ENCODE measurements around the gene SDK2. TPM values are rescaled to one million over a fixed set of nuclear protein-coding genes. Genes with fewer than 3 reads are reported as not detected.

Gene SDK2
- total and polyA plus RNA-seq, 2 experiments from 2014 or later: 0.74 to 5.1 TPM

DNA sequence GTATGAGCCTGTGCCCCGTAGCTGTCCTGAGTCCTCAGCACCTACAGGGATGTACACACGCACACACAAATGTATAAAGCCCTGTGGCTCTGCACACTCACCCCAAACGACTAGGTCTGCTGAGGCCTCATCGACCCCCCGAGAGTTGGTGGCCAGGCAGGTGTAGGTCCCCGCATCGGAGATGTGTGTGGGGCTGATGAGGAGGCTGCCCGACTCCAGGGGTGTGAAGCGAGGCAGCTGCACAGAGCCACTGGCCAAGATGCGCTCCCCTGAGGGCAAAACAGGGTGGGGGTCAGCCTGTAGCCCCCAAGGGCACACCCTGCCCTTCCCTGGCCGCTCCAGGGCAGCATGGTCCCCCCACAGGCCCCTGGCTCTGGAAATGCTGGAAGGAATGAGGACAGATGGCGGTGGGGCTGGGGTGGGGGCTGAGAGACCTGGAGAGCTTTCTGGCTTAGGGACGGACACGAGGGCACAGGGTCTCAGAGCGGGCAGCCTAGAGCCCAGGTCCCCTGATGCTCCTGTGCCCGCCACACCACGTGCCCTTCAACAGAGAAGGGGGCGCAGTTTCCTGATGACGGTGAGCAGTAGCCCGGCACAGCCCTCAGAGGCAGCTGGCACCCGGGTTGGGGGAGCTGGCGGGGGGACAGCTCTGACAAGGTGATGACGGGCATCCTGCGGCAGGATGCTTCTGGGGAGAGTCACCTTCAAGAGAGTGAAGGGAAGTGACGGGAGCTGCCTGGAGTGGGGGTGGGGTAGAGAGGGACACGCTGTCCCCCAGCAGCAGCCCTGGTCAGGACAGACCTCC is 212.6 kb downstream of the SDK2 start:
- no peaks in the 10 kb centered on the region for H3K36me3 ChIP-seq (ENCODE audit: insufficient read depth)
- no peak overlapping the region for H3K27ac ChIP-seq (ENCODE audit: low read depth)
- no peaks in the 10 kb centered on the region for H3K9me2 ChIP-seq (ENCODE audit: insufficient read depth)
- DNase-seq (ENCODE audit: low spot score) (no peak), ATAC-seq (no peak)
- Mint-ChIP-seq H3K4me1 (peaks cover 12% of the 10 kb centered on the region), H3K4me3 (no peak overlapping the region), H3K27ac (no peak overlapping the region), H3K9me3 (no peaks in the 10 kb centered on the region), H3K27me3 (ENCODE audit: insufficient read depth, low read depth, poor library complexity) (peaks cover 12% of the 10 kb centered on the region), H3K36me3 (ENCODE audit: low read depth) (no peaks in the 10 kb centered on the region)
- no peaks in the 10 kb centered on the region for H3F3A ChIP-seq (replicated peaks; ENCODE audit: low read depth)
- TF ChIP-seq JUNB (IDR thresholded peaks at IDR 0.05; ENCODE audit: unreplicated experiment) (no peak), ETS1 (IDR thresholded peaks at IDR 0.05) (no peak), EZH2 (IDR thresholded peaks at IDR 0.05; ENCODE audit: low read depth, unreplicated experiment) (no peak), ZNF114 (CRISPR knock-in tag; IDR thresholded peaks at IDR 0.05) (no peak), NANOG (IDR thresholded peaks at IDR 0.05; ENCODE audit: borderline replicate concordance) (no peak), POLR2AphosphoS5 (IDR thresholded peaks at IDR 0.05; ENCODE audit: low read depth) (no peak), REST (IDR thresholded peaks at IDR 0.05; ENCODE audit: unreplicated experiment) (no peak), EZH2phosphoT487 (IDR thresholded peaks at IDR 0.05; ENCODE audit: unreplicated experiment) (no peak), STAT1 (IDR thresholded peaks at IDR 0.05; ENCODE audit: unreplicated experiment) (no peak), CREB1 (CRISPR knock-in tag; IDR thresholded peaks at IDR 0.05; ENCODE audit: low read depth) (no peak)
- TF ChIP-seq, protein P1, sequence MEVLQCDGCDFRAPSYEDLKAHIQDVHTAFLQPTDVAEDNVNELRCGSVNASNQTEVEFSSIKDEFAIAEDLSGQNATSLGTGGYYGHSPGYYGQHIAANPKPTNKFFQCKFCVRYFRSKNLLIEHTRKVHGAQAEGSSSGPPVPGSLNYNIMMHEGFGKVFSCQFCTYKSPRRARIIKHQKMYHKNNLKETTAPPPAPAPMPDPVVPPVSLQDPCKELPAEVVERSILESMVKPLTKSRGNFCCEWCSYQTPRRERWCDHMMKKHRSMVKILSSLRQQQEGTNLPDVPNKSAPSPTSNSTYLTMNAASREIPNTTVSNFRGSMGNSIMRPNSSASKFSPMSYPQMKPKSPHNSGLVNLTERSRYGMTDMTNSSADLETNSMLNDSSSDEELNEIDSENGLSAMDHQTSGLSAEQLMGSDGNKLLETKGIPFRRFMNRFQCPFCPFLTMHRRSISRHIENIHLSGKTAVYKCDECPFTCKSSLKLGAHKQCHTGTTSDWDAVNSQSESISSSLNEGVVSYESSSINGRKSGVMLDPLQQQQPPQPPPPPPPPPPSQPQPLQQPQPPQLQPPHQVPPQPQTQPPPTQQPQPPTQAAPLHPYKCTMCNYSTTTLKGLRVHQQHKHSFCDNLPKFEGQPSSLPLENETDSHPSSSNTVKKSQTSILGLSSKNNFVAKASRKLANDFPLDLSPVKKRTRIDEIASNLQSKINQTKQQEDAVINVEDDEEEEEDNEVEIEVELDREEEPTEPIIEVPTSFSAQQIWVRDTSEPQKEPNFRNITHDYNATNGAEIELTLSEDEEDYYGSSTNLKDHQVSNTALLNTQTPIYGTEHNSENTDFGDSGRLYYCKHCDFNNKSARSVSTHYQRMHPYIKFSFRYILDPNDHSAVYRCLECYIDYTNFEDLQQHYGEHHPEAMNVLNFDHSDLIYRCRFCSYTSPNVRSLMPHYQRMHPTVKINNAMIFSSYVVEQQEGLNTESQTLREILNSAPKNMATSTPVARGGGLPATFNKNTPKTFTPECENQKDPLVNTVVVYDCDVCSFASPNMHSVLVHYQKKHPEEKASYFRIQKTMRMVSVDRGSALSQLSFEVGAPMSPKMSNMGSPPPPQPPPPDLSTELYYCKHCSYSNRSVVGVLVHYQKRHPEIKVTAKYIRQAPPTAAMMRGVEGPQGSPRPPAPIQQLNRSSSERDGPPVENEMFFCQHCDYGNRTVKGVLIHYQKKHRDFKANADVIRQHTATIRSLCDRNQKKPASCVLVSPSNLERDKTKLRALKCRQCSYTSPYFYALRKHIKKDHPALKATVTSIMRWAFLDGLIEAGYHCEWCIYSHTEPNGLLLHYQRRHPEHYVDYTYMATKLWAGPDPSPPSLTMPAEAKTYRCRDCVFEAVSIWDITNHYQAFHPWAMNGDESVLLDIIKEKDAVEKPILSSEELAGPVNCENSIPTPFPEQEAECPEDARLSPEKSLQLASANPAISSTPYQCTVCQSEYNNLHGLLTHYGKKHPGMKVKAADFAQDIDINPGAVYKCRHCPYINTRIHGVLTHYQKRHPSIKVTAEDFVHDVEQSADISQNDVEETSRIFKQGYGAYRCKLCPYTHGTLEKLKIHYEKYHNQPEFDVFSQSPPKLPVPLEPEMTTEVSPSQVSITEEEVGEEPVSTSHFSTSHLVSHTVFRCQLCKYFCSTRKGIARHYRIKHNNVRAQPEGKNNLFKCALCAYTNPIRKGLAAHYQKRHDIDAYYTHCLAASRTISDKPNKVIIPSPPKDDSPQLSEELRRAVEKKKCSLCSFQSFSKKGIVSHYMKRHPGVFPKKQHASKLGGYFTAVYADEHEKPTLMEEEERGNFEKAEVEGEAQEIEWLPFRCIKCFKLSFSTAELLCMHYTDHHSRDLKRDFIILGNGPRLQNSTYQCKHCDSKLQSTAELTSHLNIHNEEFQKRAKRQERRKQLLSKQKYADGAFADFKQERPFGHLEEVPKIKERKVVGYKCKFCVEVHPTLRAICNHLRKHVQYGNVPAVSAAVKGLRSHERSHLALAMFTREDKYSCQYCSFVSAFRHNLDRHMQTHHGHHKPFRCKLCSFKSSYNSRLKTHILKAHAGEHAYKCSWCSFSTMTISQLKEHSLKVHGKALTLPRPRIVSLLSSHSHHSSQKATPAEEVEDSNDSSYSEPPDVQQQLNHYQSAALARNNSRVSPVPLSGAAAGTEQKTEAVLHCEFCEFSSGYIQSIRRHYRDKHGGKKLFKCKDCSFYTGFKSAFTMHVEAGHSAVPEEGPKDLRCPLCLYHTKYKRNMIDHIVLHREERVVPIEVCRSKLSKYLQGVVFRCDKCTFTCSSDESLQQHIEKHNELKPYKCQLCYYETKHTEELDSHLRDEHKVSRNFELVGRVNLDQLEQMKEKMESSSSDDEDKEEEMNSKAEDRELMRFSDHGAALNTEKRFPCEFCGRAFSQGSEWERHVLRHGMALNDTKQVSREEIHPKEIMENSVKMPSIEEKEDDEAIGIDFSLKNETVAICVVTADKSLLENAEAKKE (CRISPR knock-in tag; IDR thresholded peaks at IDR 0.05): no peak
- TF ChIP-seq, protein P2, sequence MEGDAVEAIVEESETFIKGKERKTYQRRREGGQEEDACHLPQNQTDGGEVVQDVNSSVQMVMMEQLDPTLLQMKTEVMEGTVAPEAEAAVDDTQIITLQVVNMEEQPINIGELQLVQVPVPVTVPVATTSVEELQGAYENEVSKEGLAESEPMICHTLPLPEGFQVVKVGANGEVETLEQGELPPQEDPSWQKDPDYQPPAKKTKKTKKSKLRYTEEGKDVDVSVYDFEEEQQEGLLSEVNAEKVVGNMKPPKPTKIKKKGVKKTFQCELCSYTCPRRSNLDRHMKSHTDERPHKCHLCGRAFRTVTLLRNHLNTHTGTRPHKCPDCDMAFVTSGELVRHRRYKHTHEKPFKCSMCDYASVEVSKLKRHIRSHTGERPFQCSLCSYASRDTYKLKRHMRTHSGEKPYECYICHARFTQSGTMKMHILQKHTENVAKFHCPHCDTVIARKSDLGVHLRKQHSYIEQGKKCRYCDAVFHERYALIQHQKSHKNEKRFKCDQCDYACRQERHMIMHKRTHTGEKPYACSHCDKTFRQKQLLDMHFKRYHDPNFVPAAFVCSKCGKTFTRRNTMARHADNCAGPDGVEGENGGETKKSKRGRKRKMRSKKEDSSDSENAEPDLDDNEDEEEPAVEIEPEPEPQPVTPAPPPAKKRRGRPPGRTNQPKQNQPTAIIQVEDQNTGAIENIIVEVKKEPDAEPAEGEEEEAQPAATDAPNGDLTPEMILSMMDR (conservative IDR thresholded peaks at IDR 0.05; ENCODE audit: low read depth in 2 of 2): no peak
- H3K4me3 ChIP-seq: no peak overlapping the region
- H3K4me2 ChIP-seq: no peak overlapping the region
- H4K20me1 ChIP-seq (replicated peaks; ENCODE audit: insufficient read depth): no peaks in the 10 kb centered on the region
- no peaks in the 10 kb centered on the region; the same call in 1 of the 2 replicates for H3K4me1 ChIP-seq (ENCODE audit: insufficient read depth)
- H2AFZ ChIP-seq: no peak overlapping the region
- H3K27me3 ChIP-seq (ENCODE audit: insufficient read depth): no peaks in the 10 kb centered on the region
- H3K79me2 ChIP-seq (replicated peaks; ENCODE audit: insufficient read depth): no peaks in the 10 kb centered on the region
